ENCODE results near the gene LRRC3. TPM values are rescaled to one million over a fixed set of nuclear protein-coding genes. Genes with fewer than 3 reads are reported as not detected.

The LRRC3 gene
- total RNA-seq, 1 experiment from 2014 or later, result 0.50 TPM

DNA sequence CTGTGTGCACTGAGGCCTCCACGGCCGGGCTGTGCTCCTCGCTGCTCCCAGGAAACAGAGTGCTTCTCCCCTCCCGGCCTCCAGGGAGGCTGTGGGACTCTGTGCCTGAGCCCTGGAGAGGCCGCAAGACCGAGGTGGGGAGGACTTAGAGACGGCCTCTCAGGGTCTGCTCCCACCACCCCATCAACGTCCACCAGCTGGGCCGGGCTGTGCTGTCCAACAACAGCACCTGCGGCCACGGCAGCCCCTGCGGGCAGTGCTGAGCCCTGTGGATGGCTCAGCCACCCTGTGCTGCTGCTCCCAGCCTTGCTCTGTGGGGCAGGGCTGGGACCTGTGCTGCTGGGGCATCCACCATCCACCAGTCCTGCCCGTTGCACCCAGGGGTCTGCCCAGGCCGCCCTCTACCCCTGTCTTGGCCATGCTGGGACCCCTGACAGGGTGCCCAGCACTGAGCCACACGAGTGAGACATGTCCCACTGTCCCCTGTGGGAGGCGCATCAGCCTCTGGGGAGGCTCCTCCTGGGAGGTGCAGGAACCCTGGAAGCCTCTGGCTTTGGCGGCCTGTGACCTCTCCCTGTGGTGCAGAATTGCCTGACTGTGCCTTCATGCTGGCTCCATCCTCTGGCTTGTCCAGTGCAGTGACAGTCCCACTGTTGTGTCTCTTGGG lies 31.2 kb upstream of the LRRC3 start:
- no peak for DNase-seq (ENCODE audit: low spot score)

DNA sequence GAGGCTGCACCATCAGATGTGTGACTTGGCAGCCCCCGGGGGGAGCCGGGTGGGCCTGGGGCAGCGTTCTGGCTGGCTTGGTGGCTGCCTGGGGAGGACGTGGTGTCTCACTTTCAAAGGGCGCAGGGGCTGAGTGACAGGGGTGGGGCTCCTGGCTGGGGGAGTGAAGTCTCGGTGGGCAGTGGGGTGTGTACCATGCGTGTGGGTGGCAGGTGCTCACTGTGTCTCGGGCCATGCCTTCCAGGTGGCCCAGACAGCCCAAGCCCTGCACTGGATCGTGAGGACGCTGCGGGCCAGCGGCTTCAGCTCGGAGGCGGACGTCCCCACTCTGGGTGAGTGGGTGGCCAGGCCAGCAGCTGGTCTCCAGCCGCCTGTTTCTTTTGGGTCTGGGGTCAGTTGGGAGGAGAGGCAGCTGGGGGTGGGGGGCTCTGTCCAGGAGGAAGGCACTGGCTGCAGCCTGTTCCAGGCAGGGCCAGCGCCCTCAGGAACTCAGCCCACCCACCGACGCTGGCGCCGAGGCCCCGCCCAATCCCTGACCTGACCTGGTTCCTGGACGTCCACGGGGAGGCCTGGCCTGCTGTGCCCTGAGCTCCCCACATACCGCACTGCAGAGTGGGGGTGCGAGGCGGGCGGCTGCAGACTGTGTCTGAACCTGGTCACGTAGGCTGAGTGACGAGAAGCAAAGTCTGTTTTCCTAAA lies 30.6 kb upstream of the LRRC3 start:
- DNase-seq (ENCODE audit: low spot score), result no peak

DNA sequence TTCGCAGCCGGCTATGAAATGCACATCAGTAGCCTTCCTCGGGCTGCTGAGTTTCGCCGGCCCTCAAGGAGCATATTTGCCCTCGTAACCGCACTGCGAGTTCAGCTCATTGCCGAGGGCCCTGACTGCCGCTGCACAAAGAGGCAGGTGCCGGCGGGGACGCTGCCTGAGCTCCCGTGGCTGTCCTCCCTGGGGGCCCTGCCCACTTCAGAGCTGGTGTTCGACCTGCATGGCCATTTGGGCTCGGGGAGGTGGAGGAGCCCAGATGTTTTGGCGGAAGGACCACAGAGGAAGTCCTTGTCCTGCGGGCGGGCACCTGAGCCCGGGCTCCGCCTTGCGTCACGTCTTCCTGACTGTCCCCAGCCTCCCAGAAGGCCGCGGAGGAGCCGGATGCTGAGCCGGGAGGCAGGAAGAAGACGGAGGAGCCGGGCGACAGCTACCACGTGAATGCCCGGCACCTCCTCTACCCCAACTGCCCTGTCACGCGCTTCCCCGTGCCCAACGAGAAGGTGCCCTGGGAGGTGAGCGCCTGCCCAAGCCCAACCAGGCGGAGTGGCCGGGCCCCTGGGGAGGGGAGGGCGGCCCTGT lies 29.9 kb upstream of the LRRC3 start:
- no peak for DNase-seq (ENCODE audit: low spot score)

DNA sequence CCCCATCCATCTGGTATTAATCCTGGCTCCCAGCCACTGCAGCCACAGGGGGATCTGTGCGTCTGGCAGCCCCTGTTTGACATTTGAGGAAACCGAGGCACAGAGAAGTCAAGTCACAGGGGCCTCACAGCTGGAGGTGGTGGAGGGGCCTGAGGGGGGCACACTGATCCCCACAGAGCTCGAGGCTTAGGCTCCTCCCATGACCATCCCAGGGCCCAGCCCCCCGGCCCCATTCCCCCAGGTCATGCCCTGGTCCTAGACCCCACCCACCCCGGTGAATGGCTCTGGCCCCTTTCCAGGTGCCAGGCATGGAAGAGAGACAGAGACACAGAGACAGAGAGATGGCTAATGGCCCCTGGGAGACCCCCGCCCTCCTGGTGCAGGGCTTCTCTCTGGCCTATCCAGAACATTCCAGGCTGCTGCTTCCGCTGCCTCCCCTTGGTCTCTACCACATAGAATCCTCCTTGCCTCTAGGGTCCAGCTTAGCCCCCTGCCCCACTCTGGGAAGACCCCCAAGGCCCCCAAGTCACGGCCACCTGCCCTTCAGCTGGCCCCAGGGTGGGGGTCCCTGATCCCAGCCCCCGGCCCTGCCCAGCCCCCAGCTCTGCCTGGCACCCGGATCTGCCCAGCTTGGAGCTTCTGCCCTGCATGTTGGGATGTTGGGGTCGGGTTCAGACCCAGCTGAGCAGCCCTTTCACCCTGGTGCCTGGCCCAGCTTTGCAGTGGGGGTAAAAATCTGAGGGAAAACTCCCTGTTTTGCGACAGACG lies 29.2 kb upstream of the LRRC3 start:
- DNase-seq (ENCODE audit: low spot score), result no peak

DNA sequence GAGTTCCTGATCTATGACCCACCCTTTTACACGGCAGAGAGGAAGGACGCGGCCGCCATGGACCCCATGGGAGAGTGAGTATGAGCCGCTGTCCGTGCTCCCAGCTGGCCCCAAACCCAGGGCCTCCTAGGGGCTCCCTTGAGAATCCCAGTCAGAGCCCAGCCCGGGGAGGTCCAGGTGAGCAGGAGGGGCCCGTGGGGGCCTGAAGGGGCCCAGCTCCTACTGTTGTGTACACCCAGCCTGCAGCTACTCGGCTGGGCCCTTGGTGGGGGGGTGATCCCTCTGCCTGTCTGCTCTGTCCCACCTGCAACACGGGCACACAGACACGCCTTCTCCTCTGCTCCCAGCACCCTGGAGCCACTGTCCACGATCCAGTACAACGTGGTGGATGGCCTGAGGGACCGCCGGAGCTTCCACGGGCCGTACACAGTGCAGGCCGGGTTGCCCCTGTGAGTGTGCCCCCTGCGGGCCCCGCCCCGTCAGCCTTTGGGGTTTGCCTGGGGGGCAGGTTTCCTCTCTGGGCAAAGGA lies 28.6 kb upstream of the LRRC3 start:
- DNase-seq (ENCODE audit: low spot score), result no peak

DNA sequence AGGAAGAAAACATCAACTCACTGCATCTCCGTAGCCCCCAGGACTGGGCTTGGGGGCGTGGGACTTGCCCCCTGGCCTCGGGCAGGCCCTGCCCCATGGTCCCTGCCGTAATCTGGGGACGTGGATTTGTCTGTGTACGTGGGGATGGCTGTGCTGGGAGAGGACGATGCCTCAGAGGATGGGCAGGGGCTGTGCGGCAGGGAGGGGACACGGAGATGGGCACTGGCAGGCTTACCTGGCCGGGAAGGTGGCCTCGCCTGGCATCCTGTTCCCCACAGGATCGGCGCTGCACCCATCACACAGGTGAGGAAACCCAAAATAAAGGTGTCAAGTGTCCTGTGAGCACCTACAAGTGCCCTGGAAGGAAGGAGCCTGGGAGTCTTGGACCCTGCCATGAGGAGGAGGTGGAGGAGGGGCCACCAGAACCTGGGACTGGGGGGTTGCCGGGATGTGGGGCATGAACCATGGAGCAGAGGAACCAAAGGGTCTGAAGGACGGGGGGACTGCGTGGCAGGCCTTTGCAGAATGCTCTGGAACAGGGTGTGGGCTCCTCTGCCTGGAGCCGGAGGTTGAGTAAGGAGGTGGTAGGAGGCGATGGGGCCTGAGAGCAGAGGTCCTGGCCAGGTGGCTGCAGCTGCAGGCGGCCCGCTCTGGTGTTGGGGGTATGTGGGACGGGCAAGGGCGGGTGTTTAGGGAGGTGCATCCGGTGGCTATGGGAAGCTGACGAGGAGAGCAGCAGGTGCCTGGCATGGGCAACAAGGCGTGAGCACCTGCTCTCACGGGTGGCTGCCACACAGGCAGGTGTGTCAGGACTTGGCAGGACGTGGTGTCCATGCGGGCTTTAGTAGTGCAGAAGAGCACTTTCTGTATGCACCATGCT lies 27.8 kb upstream of the LRRC3 start:
- DNase-seq (ENCODE audit: low spot score), result no peak

DNA sequence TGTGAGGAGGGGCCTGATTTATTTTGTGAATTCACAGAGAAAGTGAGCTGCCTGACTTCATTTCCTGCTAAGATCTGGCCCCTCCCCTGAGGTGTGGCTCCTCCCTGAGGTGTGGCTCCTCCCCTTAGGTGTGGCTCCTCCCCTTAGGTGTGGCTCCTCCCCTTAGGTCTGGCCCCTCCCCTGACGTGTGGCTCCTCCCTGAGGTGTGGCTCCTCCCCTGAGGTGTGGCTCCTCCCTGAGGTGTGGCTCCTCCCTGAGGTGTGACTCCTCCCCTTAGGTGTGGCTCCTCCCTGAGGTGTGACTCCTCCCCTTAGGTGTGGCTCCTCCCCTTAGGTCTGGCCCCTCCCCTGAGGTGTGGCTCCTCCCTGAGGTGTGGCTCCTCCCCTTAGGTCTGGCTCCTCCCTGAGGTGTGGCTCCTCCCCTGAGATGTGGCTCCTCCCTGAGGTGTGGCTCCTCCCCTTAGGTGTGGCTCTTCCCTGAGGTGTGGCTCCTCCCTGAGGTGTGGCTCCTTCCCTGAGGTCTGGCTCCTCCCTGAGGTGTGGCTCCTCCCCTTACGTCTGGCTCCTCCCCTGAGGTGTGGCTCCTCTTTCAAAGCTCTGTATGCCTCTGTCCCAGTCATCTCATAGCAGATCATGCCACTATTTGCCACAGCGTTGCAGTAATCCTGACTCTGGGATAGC lies 26.9 kb upstream of the LRRC3 start:
- peak; percentile 50 for DNase-seq (ENCODE audit: low spot score)

DNA sequence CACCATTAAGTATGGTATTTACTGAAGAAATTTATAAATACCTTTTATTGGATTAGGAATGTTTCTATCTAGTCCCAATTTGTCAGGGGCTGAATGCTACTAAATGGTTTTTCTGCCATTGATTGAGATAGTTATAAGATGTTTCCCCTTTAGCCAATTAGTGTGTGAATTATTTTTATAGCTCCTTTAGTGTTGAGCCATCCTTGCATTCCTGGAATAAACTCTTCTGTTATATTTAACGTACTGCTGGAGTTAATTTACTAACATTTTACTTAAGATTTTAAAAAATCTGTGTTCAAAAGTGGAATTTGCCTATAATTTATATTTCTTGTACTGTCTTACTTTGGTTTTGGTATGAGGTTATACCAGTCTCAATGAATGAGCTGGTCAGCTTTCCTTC lies 25.4 kb upstream of the LRRC3 start:
- no peak for DNase-seq (ENCODE audit: low spot score)

DNA sequence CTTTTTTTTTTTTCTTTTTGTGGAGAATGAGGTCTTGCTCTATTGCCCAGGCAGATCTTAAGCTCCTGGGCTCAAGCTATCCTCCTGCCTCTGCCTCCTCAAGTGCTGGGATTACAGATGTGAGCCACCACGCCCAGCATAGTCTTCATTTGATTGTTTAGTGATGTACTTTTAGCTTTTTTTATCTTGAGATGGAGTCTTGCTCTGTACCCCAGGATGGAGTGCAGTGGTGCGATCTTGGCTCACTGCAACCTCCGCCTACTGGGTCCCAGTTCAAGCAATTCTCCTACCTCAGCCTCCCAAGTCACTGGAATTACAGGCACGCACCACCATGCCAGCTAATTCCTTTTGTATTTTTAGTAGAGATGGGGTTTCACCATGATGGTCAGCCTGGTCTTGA lies 24.0 kb upstream of the LRRC3 start:
- DNase-seq (ENCODE audit: low spot score), result no peak

DNA sequence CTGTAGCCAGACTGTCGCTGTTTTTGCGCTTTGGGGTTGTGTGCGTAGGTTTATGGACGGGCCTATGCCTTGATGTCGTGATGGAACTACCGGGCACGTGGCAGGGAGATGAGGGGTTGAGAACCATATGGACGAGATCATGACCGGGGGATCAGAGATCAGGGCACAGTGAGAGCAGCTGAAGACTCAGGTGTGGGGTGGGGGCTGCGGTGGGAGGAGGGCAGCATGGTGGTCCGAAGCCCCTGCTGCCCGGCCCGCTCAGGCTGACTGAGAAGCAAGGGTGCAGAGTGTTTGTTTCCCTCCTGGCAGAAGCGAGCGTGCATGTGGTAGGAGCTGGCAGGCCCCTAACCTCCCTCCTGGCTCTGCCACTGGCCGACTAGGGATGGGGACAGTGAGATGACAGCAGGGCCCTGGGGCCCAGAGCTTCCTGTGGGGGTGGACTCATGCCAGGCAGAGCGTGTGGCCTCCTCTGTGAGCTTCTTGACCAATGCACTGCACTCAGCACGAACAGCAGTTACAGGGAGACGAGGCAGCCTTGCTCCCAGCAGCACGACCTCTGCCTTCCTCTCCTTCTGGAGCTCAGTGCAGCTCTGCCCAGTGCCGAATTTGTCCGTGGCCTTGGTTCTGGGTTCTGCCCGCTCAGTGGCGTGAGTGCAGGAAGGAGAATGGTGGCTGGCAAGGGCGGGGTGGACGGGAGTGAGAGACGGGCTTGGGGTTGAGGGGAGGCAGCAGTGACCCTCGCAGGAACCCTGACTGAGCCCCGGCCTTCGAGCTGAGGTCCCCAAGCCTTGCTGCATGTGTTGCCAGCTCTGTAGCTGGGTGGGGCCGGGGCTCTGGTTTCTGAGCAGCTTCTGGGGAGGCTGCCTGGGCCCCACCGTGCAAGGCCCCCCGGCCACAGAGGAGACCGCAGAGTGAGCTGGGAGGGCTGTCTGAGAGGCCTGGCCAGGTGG lies 22.2 kb upstream of the LRRC3 start:
- no peak for DNase-seq (ENCODE audit: low spot score)

DNA sequence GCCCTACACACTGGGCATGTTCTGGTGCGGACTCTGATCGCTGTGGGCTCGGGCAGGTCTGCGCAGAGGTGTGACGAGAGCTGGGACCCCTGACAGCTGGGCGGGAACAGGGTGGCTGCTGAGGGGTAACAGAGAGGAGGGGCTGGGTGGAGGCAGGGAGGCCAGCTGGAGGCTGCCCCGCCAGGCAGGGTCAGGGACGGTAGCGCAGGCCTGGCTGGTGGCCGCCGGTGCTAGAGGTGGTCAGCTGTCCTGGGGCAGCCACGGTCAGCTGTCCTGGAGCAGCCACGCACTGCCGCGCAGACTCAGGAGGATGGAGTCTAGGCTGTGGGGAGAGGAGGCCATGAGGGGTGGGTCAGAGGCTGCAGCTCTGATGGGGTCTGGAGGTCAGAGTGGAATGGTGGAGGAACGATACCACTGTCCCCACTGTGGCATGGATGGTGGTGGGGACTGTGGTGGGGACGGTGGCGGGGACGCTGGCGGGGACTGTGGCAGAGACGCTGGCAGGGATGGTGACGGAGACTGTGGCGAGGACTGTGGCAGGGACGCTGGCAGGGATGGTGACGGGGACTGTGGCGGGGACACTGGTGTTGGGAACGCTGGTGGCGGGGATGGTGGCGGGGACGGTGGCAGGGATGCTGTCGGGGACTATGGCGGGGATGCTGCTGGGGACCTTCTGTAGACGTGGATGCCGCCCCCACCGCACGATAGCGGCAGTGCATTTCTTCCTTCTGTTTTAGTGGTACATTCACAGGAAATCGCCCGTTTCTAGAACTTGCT lies 21.3 kb upstream of the LRRC3 start:
- no peak for DNase-seq (ENCODE audit: low spot score)

DNA sequence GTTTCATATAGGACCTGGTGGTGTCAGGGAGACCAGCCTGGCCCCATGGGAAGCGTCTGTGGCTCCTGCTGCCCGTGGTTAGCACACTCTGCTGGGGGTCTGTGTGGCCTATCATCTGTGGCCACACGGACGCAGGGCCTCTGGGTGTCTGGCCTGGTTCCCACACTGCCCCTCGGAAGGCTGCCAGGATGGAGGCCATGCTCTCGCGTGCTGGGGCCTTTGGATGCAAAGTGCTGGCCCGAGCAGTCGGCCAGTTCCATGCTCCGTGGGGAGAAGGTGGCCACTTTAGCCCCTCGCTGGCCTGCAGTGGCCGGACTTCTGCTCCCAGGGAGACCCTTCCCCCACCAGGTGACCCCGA lies 20.8 kb upstream of the LRRC3 start:
- DNase-seq (ENCODE audit: low spot score), result no peak

DNA sequence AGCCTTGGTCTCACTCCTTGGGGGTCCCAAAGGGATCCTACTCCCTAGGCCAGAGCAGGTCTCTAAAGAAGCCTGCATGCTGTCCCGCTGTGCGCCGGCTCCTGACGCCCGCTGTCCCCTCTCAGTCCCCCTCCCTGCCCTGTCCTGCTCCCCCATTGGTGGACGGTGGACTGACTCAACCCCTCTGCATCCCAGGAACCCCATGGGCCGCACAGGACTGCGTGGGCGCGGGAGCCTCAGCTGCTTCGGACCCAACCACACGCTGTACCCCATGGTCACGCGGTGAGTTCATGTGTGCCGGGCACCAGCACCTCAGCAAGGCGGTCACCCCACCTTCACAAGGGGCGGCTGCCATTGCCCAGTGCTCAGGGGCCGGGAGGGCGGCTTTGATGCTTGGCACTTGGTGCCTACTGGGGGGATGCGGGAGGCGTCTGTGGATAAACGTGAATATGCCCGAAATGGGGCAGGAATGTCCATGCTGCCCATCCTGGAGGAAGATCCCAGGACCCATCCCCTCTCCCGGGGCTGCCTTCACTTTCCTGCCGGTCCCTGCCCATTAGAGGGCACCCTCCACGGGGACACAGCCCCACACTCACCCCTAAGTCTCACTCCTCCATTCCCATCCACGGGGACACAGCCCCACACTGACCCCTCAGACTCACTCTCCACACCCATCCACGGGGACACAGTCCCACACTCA lies 20.2 kb upstream of the LRRC3 start:
- DNase-seq (ENCODE audit: low spot score), result no peak

DNA sequence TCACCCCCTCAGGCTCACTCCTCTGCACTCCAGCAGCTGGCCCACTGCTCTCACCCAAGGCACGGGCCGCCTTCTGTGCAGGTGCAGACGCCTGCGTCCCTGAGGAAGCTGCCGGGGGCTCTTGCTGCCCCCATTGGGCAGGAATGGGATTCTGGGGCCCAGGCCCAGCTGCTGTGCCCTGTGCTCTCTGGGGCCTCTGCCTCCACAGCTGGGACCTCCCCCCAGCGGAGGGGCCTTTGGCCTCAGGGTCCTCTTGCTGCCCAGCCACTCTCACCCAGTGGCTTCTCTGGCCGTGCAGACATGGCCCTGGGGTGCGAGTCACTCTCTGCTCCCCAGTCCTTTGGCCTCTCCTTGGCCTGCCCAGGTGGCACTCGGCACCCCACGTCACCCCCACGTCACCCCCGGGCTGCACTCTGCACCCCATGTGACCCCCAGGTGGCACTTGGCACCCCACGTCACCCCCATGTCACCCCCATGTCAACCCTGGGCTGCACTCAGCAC lies 19.1 kb upstream of the LRRC3 start:
- DNase-seq (ENCODE audit: low spot score), result no peak

DNA sequence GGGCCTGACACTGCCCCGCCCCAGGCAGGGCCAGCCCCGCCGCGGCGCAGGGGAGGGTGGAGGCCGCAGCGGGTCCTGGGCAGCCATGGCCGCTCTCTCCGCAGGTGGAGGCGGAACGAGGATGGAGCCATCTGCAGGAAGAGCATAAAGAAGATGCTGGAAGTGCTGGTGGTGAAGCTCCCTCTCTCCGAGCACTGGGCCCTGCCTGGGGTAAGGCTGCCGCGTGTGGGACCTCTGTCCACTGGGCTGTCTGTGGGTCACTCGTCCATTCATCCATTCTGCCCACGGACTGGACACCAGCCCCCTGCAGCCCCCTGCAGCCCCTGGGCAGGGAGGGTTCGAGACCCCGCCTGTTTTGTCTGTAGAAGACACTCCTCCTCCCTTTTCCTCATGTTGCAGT lies 18.4 kb upstream of the LRRC3 start:
- DNase-seq (ENCODE audit: low spot score), result no peak

DNA sequence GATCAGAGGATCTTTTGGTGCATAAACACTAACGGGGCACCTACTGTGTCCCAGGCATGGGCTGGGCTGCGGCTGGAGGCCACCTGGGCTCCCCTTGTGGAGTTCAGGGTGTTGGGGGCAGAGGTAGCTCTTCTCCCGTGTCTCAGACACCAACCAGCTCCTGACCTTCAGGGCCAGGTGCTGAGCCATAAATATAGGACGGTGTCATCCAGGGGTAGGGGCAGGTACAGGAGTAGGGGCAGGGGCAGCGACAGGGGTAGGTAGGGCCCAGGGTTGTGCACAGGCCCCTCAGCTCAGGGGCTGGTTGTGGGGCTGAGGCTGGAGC lies 18.0 kb upstream of the LRRC3 start:
- no peak for DNase-seq (ENCODE audit: low spot score)

DNA sequence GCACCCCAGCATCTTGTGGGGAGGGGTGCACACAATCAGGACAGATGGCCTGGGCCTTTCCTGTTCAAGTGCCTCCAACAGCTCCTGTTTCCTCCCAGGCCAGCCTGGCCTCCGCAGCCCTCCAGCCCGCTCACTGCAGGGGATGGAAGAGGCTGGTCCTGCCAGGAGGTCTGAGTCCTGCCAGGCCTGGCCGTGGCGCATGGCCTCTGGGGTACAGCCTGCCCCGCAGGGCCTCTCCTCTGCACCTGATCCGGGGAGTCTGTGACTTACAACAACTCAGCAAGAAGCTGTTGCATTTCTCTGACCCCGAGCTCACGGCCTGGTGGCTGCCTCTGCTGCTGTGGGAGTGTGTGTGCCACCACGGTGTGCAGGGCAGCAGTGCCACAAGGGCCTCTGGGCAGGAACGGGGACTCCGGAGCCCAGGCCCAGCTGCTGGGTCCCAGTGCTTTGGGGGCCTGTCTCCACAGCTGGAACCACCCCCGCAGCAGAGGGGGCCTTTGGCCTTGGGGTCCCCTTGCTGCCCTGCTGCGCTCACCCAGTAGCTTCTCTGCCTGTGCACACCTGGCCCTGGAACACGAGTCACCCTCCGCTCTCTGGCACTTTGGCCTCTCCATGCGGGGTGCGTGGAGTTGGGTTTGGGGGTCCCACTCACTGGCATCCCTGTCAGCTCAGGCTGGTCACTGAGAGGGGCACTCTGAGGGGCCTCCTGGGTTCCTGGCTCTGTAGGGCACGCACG lies 17.4 kb upstream of the LRRC3 start:
- no peak for DNase-seq (ENCODE audit: low spot score)
